Body of pancreas (tissue), 4 donors: ENCODE measurements around the gene TEX38.

Experiments
- CTCF ChIP-seq, 7 experiments: fragments of 450-650 bp in 4 of 7; fragments of 200-600 bp in 3 of 7; sonication (generic) in 3 of 7; IDR thresholded peaks; one replicate each; pipeline ENCODE4 v1.5.1; 2016 to 2019; ENCODE audit warnings: antibody characterized with exemption in 7 of 7
- POLR2A ChIP-seq, 3 donors: fragments of 450-650 bp; IDR thresholded peaks; one replicate each; pipeline ENCODE4 v1.6.1; 2016; ENCODE audit warnings: antibody characterized with exemption in 3 of 3, mild to moderate bottlenecking in 2 of 3

GRCh38 chr1:46690931-46691421 lies 19.3 kb downstream of the TEX38 start:
- TF ChIP-seq CTCF (IDR thresholded peaks at IDR 0.05) (no peak), POLR2A (IDR thresholded peaks at IDR 0.05) (no peak)
